Smooth muscle cell (in vitro differentiated cells): ENCODE results near the gene BCAN. TPM values are rescaled to one million over a fixed set of nuclear protein-coding genes. Genes with fewer than 3 reads are reported as not detected.

Experiments used
- DNase-seq: peaks from one replicate; lab custom pipeline; 2025; ENCODE audit not compliant: unreplicated experiment; lab: John Stamatoyannopoulos, UW
- H2AFZ ChIP-seq: fragments of 200-600 bp; sonication (generic); 2 replicates; pipeline ENCODE4 v1.6.0; 2016; ENCODE audit warnings: antibody characterized with exemption, low read depth, mild to moderate bottlenecking
- H3F3A ChIP-seq: fragments of 200-600 bp; sonication (generic); 2 replicates; pipeline ENCODE4 v1.6.0; 2017; ENCODE audit warnings: antibody characterized with exemption, low read depth
- H3K27ac ChIP-seq: fragments of 200-600 bp; sonication (generic); 2 replicates; pipeline ENCODE4 v1.5.1; 2016; ENCODE audit warnings: low read depth, mild to moderate bottlenecking
- H3K27me3 ChIP-seq: fragments of 200-600 bp; sonication (generic); 2 replicates; pipeline ENCODE4 v1.6.1; 2016; ENCODE audit warnings: low read depth, mild to moderate bottlenecking
- H3K36me3 ChIP-seq: fragments of 200-600 bp; sonication (generic); 2 replicates; pipeline ENCODE4 v1.5.1; 2016; ENCODE audit warnings: low read depth
- H3K4me1 ChIP-seq: fragments of 200-600 bp; sonication (generic); 2 replicates; pipeline ENCODE4 v1.5.1; 2016; ENCODE audit warnings: low read depth
- H3K4me2 ChIP-seq: fragments of 200-600 bp; sonication (generic); 2 replicates; pipeline ENCODE4 v1.6.0; 2016; ENCODE audit warnings: mild to moderate bottlenecking
- H3K4me3 ChIP-seq: fragments of 200-600 bp; sonication (generic); 2 replicates; pipeline ENCODE4 v1.5.1; 2016; ENCODE audit warnings: mild to moderate bottlenecking
- H3K79me2 ChIP-seq: fragments of 200-600 bp; sonication (generic); 2 replicates; pipeline ENCODE4 v1.6.0; 2016; ENCODE audit warnings: low read depth, mild to moderate bottlenecking
- H3K9ac ChIP-seq: fragments of 200-600 bp; sonication (generic); 2 replicates; pipeline ENCODE4 v1.6.0; 2016; ENCODE audit warnings: low read depth
- H3K9me3 ChIP-seq: fragments of 200-600 bp; sonication (generic); replicated peaks from 2 replicates; pipeline ENCODE4 v1.5.1; 2016; ENCODE audit warnings: low read depth
- H4K20me1 ChIP-seq: fragments of 200-600 bp; sonication (generic); 2 replicates; pipeline ENCODE4 v1.6.0; 2016; ENCODE audit warnings: low read depth
- CTCF ChIP-seq: fragments of 200-600 bp; sonication (generic); IDR thresholded peaks from 2 replicates; pipeline ENCODE4 v1.5.1; 2017; ENCODE audit warnings: borderline replicate concordance, mild to moderate bottlenecking, antibody characterized with exemption; ENCODE audit not compliant: insufficient read depth, poor library complexity, severe bottlenecking
- WGBS: methylation state at CpG from one replicate; pipeline ENCODE4 v1.1.7; 2016; ENCODE audit warnings: low lambda C conversion rate; 5-methylcytosine and 5-hydroxymethylcytosine counted together
- polyA plus RNA-seq: library from polyadenylated mRNA; unstranded; fragments of >200 nt; fragmentation: Nextera tagmentation; extraction: Ambion mirVana; gene quantifications from 2 replicates; pipeline ENCODE4 v1.2.1, GENCODE V29; 2016
- total RNA-seq: library from RNA; depleted of rRNA; stranded (reverse); fragments of >200 nt; gene quantifications from 2 replicates; pipeline ENCODE4 v1.2.3, GENCODE V29; 2014

BCAN gene
- total and polyA plus RNA-seq, 2 experiments from 2014 or later: 0.79 TPM; not detected in 1

- Histone ChIP-seq H3K9me3 (no peaks in the 10 kb centered on the region), H3K36me3 (no peaks in the 10 kb centered on the region), H3K4me1 (peaks cover 26% of the 10 kb centered on the region), H3F3A (peaks cover 11% of the 10 kb centered on the region), H2AFZ (no peak overlapping the region), H3K9ac (no peak overlapping the region), H3K79me2 (no peaks in the 10 kb centered on the region), H3K27me3 (no peaks in the 10 kb centered on the region), H3K27ac (no peak overlapping the region), H3K4me2 (no peak overlapping the region), H4K20me1 (peaks cover 13% of the 10 kb centered on the region), H3K4me3 (no peak overlapping the region)
- WGBS: 92% methylated on average over 8 of the region's 8 CpGs
- TF ChIP-seq CTCF: no peak
- no peak for DNase-seq
These were observed 54.8 kb downstream of the BCAN start for GRCh38 chr1:156696755-156697154.

- TF ChIP-seq CTCF: no peak
- Histone ChIP-seq H3K9ac (no peak overlapping the region), H3K4me3 (no peak overlapping the region), H3F3A (peaks cover 11% of the 10 kb centered on the region), H3K4me1 (peaks cover 19% of the 10 kb centered on the region), H3K9me3 (no peaks in the 10 kb centered on the region), H3K4me2 (no peak overlapping the region), H3K36me3 (no peaks in the 10 kb centered on the region), H3K27ac (no peak overlapping the region), H3K79me2 (no peaks in the 10 kb centered on the region), H2AFZ (no peak overlapping the region), H3K27me3 (no peaks in the 10 kb centered on the region), H4K20me1 (peaks cover 21% of the 10 kb centered on the region)
- no peak for DNase-seq
- 89% methylated on average over 8 of the region's 8 CpGs for WGBS
These were observed 55.6 kb downstream of the BCAN start for GRCh38 chr1:156697481-156697880.

GRCh38 chr1:156698995-156699394 lies 57.1 kb downstream of the BCAN start:
- Histone ChIP-seq H2AFZ (no peak overlapping the region), H3K9me3 (no peaks in the 10 kb centered on the region), H3K9ac (no peak overlapping the region), H3K4me2 (no peak overlapping the region), H3K27ac (no peak overlapping the region), H3F3A (peaks cover 11% of the 10 kb centered on the region), H3K79me2 (peaks cover 12% of the 10 kb centered on the region), H4K20me1 (peaks cover 36% of the 10 kb centered on the region), H3K4me3 (no peak overlapping the region), H3K27me3 (no peaks in the 10 kb centered on the region), H3K36me3 (no peaks in the 10 kb centered on the region), H3K4me1 (peaks cover 18% of the 10 kb centered on the region)
- no peak for TF ChIP-seq CTCF
- no peak for DNase-seq
- 100% methylated on average over 1 of the region's 1 CpG for WGBS

DNA sequence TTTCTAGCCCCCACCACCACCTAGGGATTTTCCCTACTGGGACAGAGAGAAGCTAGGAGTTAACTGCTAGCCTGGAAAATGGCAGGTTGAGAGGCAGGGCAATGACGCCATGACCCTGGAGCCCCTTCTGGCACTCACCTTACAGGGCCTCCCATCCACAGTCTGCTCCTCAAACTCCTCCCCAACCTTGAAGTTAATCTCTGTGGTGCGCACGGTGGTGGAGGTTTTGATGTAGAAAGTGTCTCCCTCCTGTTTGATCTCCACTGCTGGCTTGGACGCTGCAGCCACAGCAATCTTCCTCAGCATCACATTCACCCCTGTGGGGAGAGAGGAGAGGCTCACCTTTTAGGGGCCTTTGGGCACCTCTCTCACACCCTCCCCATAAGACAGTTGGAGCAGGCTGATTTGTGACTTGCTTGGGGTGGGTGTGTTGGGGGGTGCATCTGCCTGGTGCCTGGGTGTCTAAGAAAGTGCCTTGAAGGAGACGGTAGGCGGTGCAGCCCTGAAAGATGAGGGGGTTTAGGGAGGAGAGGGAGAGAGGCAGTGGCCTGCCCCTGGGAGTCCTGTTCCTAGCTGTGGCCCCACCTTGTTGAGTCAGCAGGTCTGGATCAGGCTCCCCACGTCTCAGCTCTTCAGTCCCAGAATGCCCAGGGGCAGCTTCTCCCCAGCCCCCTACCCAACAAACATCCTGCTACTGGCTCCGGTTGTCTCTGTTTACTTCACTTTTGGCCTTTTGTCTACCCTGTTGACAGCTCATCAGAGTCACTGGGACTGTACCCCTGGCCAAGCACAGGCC lies 59.0 kb downstream of the BCAN start:
- H3F3A ChIP-seq: peaks cover 6% of the 10 kb centered on the region
- peaks cover 20% of the 10 kb centered on the region for H3K4me1 ChIP-seq
- WGBS: 89% methylated on average over 8 of the region's 8 CpGs
- H4K20me1 ChIP-seq: peaks cover 43% of the 10 kb centered on the region
- no peak for TF ChIP-seq CTCF
- DNase-seq: no peak
- no peak overlapping the region for H2AFZ ChIP-seq
- H3K79me2 ChIP-seq: peaks cover 12% of the 10 kb centered on the region
- no peak overlapping the region for H3K27ac ChIP-seq
- no peak overlapping the region for H3K9ac ChIP-seq
- H3K36me3 ChIP-seq: no peaks in the 10 kb centered on the region
- no peak overlapping the region for H3K4me3 ChIP-seq
- H3K27me3 ChIP-seq: no peaks in the 10 kb centered on the region
- no peak overlapping the region for H3K4me2 ChIP-seq
- no peaks in the 10 kb centered on the region for H3K9me3 ChIP-seq
